Prostate gland (tissue), 2 donors: ENCODE data around the gene RHOU.

Experiments used
- POLR2A ChIP-seq: fragments of 450-650 bp; IDR thresholded peaks from one replicate; pipeline ENCODE4 v1.6.1; 2016; ENCODE audit warnings: antibody characterized with exemption, mild to moderate bottlenecking
- POLR2AphosphoS5 ChIP-seq: sonication (generic); formaldehyde crosslinking; IDR thresholded peaks from one replicate; pipeline ENCODE4 v1.6.1; 2017; ENCODE audit warnings: antibody characterized with exemption
- TF ChIP-seq, protein P1 (sequence below), 4 experiments: fragments of 200-600 bp in 2 of 4; fragments of 450-650 bp in 2 of 4; sonication (generic) in 2 of 4; IDR thresholded peaks; 1 replicate in 3 of 4; 2 replicates in 1 of 4; pipeline ENCODE4 v1.5.1; 2016 to 2019; ENCODE audit warnings: antibody characterized with exemption in 4 of 4, mild to moderate bottlenecking in 2 of 4, moderate library complexity in 2 of 4

GRCh38 chr1:228717081-228717480 is 18.2 kb upstream of the RHOU start:
- TF ChIP-seq, protein P1, sequence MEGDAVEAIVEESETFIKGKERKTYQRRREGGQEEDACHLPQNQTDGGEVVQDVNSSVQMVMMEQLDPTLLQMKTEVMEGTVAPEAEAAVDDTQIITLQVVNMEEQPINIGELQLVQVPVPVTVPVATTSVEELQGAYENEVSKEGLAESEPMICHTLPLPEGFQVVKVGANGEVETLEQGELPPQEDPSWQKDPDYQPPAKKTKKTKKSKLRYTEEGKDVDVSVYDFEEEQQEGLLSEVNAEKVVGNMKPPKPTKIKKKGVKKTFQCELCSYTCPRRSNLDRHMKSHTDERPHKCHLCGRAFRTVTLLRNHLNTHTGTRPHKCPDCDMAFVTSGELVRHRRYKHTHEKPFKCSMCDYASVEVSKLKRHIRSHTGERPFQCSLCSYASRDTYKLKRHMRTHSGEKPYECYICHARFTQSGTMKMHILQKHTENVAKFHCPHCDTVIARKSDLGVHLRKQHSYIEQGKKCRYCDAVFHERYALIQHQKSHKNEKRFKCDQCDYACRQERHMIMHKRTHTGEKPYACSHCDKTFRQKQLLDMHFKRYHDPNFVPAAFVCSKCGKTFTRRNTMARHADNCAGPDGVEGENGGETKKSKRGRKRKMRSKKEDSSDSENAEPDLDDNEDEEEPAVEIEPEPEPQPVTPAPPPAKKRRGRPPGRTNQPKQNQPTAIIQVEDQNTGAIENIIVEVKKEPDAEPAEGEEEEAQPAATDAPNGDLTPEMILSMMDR (IDR thresholded peaks at IDR 0.05), result no peak
- TF ChIP-seq POLR2A (no peak), POLR2AphosphoS5 (no peak)
